Activated B cell treated with CpG ODN at 0.5 μM for 24 hours (primary cell): ENCODE data around the gene RGS10. TPM values are rescaled to one million over a fixed set of nuclear protein-coding genes. Genes with fewer than 3 reads are reported as not detected.

Experiments used
- ATAC-seq: fragments of 200-7000 bp; cut with Tn5 transposase; one replicate; pipeline ENCODE4 v1.10.0; 2021; ENCODE audit warnings: low read depth, mild to moderate bottlenecking, moderate library complexity
- CTCF ChIA-PET: fragments of 350-600 bp; sonication (Branson Sonifier 250); formaldehyde crosslinking; loops from one replicate; lab custom pipeline; 2021; ENCODE audit warnings: antibody characterized with exemption; lab: Charles Lee
- POLR2A ChIA-PET: fragments of 350-600 bp; sonication (Branson Sonifier 250); formaldehyde crosslinking; loops from one replicate; lab custom pipeline; 2021; ENCODE audit warnings: antibody characterized with exemption; lab: Charles Lee
- DNase-seq: peaks from one replicate; pipeline ENCODE4 v3.0.0; 2022
- H3K27ac Mint-ChIP-seq: one replicate; pipeline ENCODE4 v1.8.0; 2020; ENCODE audit warnings: mixed read lengths
- H3K27me3 Mint-ChIP-seq: one replicate; pipeline ENCODE4 v1.8.0; 2021; ENCODE audit warnings: mixed read lengths
- H3K36me3 Mint-ChIP-seq: one replicate; pipeline ENCODE4 v1.8.0; 2021; ENCODE audit warnings: low read depth, mixed read lengths
- H3K4me1 Mint-ChIP-seq: one replicate; pipeline ENCODE4 v1.8.0; 2021; ENCODE audit warnings: mixed read lengths
- H3K4me3 Mint-ChIP-seq: one replicate; pipeline ENCODE4 v1.8.0; 2020; ENCODE audit warnings: mild to moderate bottlenecking, mixed read lengths
- H3K9me3 Mint-ChIP-seq: one replicate; pipeline ENCODE4 v1.8.0; 2020; ENCODE audit warnings: mixed read lengths
- CTCF ChIP-seq: fragments of 200-600 bp; IDR thresholded peaks from one replicate; pipeline ENCODE4 v1.8.0; 2022; ENCODE audit warnings: antibody characterized with exemption, mild to moderate bottlenecking
- intact Hi-C: fragments of 100-400 bp; cut with micrococcal nuclease; formaldehyde crosslinking; loops from one replicate; pipeline ENCODE4 v1.15.1; 2024
- total RNA-seq: library from RNA; stranded (reverse); gene quantifications from 2 replicates; pipeline ENCODE4 v1.2.3, GENCODE V29; 2022

RGS10 gene
- total RNA-seq, 1 donor from 2014 or later, result 53.5 TPM

- intact Hi-C loops, result loop anchor here (2.0 to 5.0 kb wide), 3 partner anchors 13 to 209 kb away; no protein-coding TSS in a partner anchor
- ChIA-PET CTCF (interaction anchor here (1.1 to 1.2 kb wide), 2 partner anchors 28 to 29 kb away, joined by 3 to 4 read pairs; no protein-coding TSS in a partner anchor), POLR2A (interaction anchor here (1.6 to 3.1 kb wide), 4 partner anchors 26 to 81 kb away, joined by 6 to 36 read pairs (median 16); partner anchors contain the start of genes RGS10 and TIAL1)
- ATAC-seq, result no peak
- Mint-ChIP-seq H3K4me3 (no peak overlapping the region), H3K27me3 (no peaks in the 10 kb centered on the region), H3K9me3 (no peaks in the 10 kb centered on the region), H3K36me3 (peaks cover 20% of the 10 kb centered on the region), H3K4me1 (peaks cover 34% of the 10 kb centered on the region), H3K27ac (no peak overlapping the region)
- no peak for DNase-seq
- no peak for TF ChIP-seq CTCF
These were observed 26.9 kb downstream of the RGS10 start for GRCh38 chr10:119515511-119516045.

- TF ChIP-seq CTCF, result no peak
- Mint-ChIP-seq H3K4me3 (no peak overlapping the region), H3K36me3 (peaks cover 21% of the 10 kb centered on the region), H3K9me3 (no peaks in the 10 kb centered on the region), H3K4me1 (peaks cover 34% of the 10 kb centered on the region), H3K27ac (no peak overlapping the region), H3K27me3 (no peaks in the 10 kb centered on the region)
- ChIA-PET CTCF (no interaction called here), POLR2A (interaction anchor here (0.6 to 0.7 kb wide), 3 partner anchors 14 to 388 kb away, joined by 3 to 9 read pairs (median 4); no protein-coding TSS in a partner anchor)
- DNase-seq, result no peak
- intact Hi-C loops, result loop anchor here (5.0 kb wide), 1 partner anchor 187 kb away; no protein-coding TSS in a partner anchor
- no peak for ATAC-seq
These were observed 27.7 kb downstream of the RGS10 start for GRCh38 chr10:119514819-119515218.

- ChIA-PET POLR2A (no interaction called here), CTCF (interaction anchor here (1.0 kb wide), 1 partner anchor 305 kb away, joined by 3 read pairs; the partner anchor contains the start of gene GRK5)
- no peaks in the 10 kb centered on the region for H3K27me3 Mint-ChIP-seq
- DNase-seq (no peak), ATAC-seq (no peak)
- H3K36me3 Mint-ChIP-seq, result peaks cover 29% of the 10 kb centered on the region
- peaks cover 12% of the 10 kb centered on the region for H3K4me1 Mint-ChIP-seq
- no peak overlapping the region for H3K27ac Mint-ChIP-seq
- no peak for TF ChIP-seq CTCF
- H3K9me3 Mint-ChIP-seq, result no peaks in the 10 kb centered on the region
- H3K4me3 Mint-ChIP-seq, result no peak overlapping the region
- intact Hi-C loops, result no loop called here
These were observed 30.5 kb downstream of the RGS10 start for GRCh38 chr10:119511828-119512515.

GRCh38 chr10:119509909-119510451, 32.5 kb downstream of the RGS10 start:
- Mint-ChIP-seq H3K9me3 (no peaks in the 10 kb centered on the region), H3K4me1 (no peaks in the 10 kb centered on the region), H3K4me3 (no peak overlapping the region), H3K27me3 (no peaks in the 10 kb centered on the region), H3K36me3 (peaks cover 32% of the 10 kb centered on the region), H3K27ac (no peak overlapping the region)
- POLR2A ChIA-PET, result interaction anchor here (0.6 kb wide), 1 partner anchor 372 kb away, joined by 3 read pairs; no protein-coding TSS in a partner anchor
- intact Hi-C loops, result no loop called here
- DNase-seq (no peak), ATAC-seq (no peak)
- CTCF ChIA-PET, result no interaction called here
- TF ChIP-seq CTCF, result no peak

- no peak for DNase-seq
- peaks cover 8% of the 10 kb centered on the region for H3K4me1 Mint-ChIP-seq
- CTCF ChIA-PET, result no interaction called here
These were observed 35.4 kb downstream of the RGS10 start for GRCh38 chr10:119507115-119507514.

More at GRCh38 chr10:119507115-119507514, 35.4 kb downstream of the RGS10 start:
- Mint-ChIP-seq H3K4me3 (no peak overlapping the region), H3K36me3 (peaks cover 34% of the 10 kb centered on the region), H3K9me3 (no peaks in the 10 kb centered on the region), H3K27ac (no peak overlapping the region), H3K27me3 (no peaks in the 10 kb centered on the region)
- POLR2A ChIA-PET, result no interaction called here
- intact Hi-C loops, result no loop called here
- no peak for ATAC-seq
- no peak for TF ChIP-seq CTCF
